Activated naive CD8-positive, alpha-beta T cell treated with anti-CD3 and anti-CD28 coated beads for 36 hours (primary cell): ENCODE results near the gene ANKLE1. TPM values are rescaled to one million over a fixed set of nuclear protein-coding genes. Genes with fewer than 3 reads are reported as not detected.
A peak's percentile ranks its signal among the peaks of the same experiment; 100 is the strongest.

ENCODE experiments used
- DNase-seq: peaks from one replicate; pipeline ENCODE4 v3.0.0; 2021
- H3K27ac Mint-ChIP-seq: one replicate; pipeline ENCODE4 v1.8.0; 2022; ENCODE audit warnings: mild to moderate bottlenecking, moderate library complexity, mixed read lengths
- H3K27me3 Mint-ChIP-seq: one replicate; pipeline ENCODE4 v1.8.0; 2022; ENCODE audit warnings: mild to moderate bottlenecking, mixed read lengths
- H3K36me3 Mint-ChIP-seq: one replicate; pipeline ENCODE4 v1.8.0; 2021; ENCODE audit warnings: mild to moderate bottlenecking, mixed read lengths
- H3K4me1 Mint-ChIP-seq: one replicate; pipeline ENCODE4 v1.8.0; 2021; ENCODE audit warnings: mixed read lengths
- H3K4me3 Mint-ChIP-seq: one replicate; pipeline ENCODE4 v1.8.0; 2022; ENCODE audit warnings: mild to moderate bottlenecking, moderate library complexity, mixed read lengths
- H3K9me3 Mint-ChIP-seq: one replicate; pipeline ENCODE4 v1.8.0; 2022; ENCODE audit warnings: mixed read lengths
- total RNA-seq, 2 experiments: library from RNA; stranded (reverse); gene quantifications; one replicate each; pipeline ENCODE4 v1.2.3, GENCODE V29; 2021

The ANKLE1 gene
- total RNA-seq, 2 experiments from 2014 or later = 22.9 to 23.2 TPM

DNA sequence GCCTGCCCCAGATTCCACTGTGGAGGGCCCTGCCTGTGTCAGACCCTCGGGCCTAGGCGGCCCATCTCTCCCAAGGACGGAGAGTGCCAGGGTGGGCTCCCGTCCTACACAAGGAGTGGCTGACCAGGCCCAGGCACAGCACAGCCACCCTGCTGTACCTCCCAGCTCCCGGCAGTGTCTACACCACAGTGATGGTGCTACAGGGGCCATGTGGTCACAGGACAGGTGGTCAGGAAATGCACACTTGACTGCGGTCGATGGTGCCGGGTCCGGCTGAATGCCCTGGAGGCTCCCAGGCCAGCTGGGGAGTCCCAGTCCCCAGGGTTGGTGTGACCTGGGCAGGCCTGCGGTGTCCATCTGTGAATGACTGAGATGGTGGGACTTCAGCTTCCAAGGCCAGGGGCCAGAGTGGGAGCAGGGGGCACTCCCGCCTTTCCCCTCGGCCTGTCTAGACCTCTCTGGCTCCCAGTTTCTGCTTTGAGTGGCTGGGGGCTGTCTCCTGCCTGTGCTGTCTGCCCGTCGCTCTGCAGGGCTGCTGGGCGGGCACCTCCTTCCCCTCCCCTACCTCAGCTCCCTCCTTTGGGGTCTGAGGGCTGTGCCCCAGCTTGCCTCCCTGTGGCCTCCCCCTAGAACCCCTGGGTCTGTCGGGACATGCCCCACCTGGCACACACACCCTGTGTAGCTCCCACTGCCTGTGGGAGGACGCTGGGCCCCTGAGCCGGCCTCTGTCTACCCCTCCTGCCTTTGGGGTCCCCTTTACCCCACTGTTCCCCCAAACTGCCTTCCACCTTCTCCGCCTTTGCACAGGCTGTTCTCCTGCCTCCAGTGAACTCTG is 40.2 kb downstream of the ANKLE1 start:
- no peak for DNase-seq
- H3K4me1 Mint-ChIP-seq = peaks cover 4% of the 10 kb centered on the region
- peaks cover 3% of the 10 kb centered on the region for H3K36me3 Mint-ChIP-seq
- H3K27ac Mint-ChIP-seq = peak overlapping the region; percentile 23
- H3K9me3 Mint-ChIP-seq = no peaks in the 10 kb centered on the region
- H3K27me3 Mint-ChIP-seq = no peaks in the 10 kb centered on the region
- no peak overlapping the region for H3K4me3 Mint-ChIP-seq

DNA sequence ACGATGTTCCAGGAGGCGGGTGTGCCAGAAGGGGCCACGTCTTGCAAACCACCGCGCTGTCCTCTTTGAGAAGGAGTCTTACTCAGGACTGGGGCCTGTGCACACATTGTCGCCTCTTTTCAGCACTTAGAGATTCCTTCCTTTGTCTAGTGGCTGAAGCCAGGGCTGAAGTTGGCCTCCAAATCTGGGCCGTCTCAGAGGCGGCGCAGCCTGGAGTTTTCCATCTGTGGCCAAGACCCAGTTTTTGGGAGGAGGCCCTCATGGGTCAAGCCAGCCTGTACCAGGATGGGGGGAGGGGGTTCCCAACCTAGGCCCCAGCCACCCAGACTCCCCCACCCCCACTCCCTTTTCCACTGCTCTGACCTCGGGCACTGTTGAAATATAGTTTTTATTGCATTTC is 41.2 kb downstream of the ANKLE1 start:
- Mint-ChIP-seq H3K27me3 (no peaks in the 10 kb centered on the region), H3K4me3 (peak overlapping the region; percentile 29), H3K36me3 (peaks cover 3% of the 10 kb centered on the region), H3K27ac (no peak overlapping the region), H3K9me3 (no peaks in the 10 kb centered on the region), H3K4me1 (peaks cover 4% of the 10 kb centered on the region)
- no peak for DNase-seq

DNA sequence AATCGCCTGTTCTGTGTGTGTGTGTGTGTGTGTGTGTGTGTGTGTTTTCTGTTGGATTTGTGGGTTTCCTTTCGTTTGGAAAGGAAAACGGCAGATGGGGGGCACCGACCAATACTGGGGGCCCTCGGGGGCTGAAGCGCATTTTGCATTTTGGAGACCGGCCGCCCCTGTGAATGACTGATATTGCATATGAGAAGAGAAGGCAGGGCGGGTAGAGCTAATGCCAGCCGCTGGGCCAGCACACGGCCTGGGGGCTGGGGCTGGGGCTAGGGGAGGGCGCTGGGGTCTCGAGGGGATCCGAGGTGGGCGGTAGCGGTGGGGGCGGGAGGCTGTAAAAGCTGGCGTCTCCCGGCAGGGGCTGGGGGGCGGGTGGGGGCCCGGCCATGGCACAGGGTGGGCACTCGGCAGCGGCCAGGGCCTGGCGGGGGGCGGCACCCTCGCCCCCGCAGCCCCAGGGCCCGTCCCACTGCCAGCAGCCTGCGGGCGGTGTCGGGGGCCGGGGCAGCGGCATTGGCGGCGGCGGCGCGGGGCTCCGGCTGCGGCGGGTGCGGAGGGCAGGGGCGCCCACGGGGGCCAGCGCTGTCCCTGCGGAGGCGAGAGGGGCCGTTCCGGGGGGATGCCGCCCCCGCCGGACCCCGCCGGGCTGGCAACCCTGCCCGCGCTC is 41.7 kb downstream of the ANKLE1 start:
- Mint-ChIP-seq H3K36me3 (peaks cover 3% of the 10 kb centered on the region), H3K4me1 (peaks cover 4% of the 10 kb centered on the region), H3K9me3 (no peaks in the 10 kb centered on the region), H3K4me3 (peak overlapping the region; percentile 47), H3K27ac (no peak overlapping the region), H3K27me3 (no peaks in the 10 kb centered on the region)
- no peak for DNase-seq

DNA sequence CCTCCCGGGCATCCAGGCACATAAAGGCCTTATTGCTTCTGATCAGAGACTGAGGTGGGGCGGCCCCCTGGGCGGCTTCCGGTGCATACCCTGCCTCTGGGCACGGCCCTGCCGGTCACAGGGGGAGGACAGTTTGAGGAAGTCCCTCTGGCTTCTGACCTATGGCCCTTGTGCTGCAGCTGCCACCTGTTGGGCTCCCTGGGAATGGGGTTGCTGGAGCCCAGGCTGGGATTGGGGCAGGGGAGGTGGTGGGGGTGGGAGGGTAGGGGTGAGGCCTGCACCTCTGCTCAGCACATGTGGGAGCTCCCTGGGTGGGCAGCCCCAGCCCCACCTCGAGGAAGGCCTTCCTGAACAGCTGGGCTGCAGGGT is 42.2 kb downstream of the ANKLE1 start:
- H3K36me3 Mint-ChIP-seq = peaks cover 3% of the 10 kb centered on the region
- H3K27me3 Mint-ChIP-seq = no peaks in the 10 kb centered on the region
- no peaks in the 10 kb centered on the region for H3K9me3 Mint-ChIP-seq
- H3K4me1 Mint-ChIP-seq = peaks cover 4% of the 10 kb centered on the region
- no peak overlapping the region for H3K27ac Mint-ChIP-seq
- peak; percentile 42 for DNase-seq
- H3K4me3 Mint-ChIP-seq = no peak overlapping the region

DNA sequence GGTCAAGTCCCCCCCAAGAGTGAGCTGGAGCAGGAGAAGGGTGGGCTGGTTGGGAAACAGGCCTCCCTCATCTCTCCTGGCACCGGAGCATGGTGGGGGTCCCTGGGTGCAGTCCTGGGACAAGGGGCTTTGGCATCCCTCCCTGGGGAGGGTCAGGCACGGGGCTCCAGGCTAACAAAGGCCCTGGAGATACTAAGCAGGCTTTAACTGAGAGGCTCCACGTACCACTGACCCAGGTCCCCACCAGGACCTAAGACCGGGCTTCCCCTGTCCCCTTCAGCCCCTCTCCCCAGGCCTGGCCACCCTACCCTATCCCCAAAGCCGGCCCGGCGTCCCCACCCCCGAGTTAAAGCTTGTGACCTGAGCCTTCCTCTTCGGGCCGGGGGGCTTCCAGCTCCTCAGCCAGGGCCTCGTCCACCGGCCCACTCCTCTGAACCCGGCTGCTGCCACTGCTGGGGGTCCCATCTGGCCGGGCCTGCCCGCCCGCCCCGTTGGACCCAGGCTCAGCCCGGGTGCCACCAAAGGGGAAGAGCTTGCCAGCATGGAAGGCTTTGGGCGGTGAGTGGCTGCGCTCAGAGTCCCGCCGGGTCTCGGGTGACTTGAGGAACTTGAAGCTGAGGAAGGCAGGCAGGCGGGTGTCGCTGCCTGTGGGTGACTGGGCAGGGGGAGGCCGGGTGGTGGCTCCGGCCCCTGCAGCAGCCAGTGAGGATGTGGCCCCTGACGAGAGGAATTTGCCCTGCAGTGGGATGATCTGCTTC is 42.8 kb downstream of the ANKLE1 start:
- Mint-ChIP-seq H3K36me3 (peaks cover 3% of the 10 kb centered on the region), H3K27me3 (no peaks in the 10 kb centered on the region), H3K27ac (no peak overlapping the region), H3K4me3 (no peak overlapping the region), H3K4me1 (peaks cover 4% of the 10 kb centered on the region), H3K9me3 (no peaks in the 10 kb centered on the region)
- no peak for DNase-seq

DNA sequence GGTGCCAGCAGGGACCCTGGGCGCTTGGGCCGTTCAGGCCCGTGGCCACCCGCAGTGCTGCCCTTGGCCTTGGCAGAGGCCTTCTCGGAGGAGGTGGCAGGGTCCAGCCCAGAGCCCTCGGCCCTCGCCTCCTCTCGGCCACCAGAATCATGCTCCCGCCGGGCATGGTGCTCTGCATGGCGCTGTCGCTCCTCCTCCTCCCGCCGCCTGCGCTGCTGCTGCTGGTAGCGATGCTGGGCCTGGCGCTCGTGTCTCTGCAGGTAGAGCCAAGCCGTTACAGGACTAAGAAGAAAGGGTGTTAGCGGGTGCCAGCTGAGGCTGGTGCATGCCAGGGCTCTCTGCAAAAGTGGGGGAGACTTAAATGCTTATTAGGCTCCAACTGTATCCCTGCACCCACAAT is 43.4 kb downstream of the ANKLE1 start:
- H3K9me3 Mint-ChIP-seq = no peaks in the 10 kb centered on the region
- no peaks in the 10 kb centered on the region for H3K27me3 Mint-ChIP-seq
- DNase-seq = no peak
- peaks cover 3% of the 10 kb centered on the region for H3K36me3 Mint-ChIP-seq
- H3K4me3 Mint-ChIP-seq = no peak overlapping the region
- H3K27ac Mint-ChIP-seq = no peak overlapping the region
- H3K4me1 Mint-ChIP-seq = peaks cover 4% of the 10 kb centered on the region

DNA sequence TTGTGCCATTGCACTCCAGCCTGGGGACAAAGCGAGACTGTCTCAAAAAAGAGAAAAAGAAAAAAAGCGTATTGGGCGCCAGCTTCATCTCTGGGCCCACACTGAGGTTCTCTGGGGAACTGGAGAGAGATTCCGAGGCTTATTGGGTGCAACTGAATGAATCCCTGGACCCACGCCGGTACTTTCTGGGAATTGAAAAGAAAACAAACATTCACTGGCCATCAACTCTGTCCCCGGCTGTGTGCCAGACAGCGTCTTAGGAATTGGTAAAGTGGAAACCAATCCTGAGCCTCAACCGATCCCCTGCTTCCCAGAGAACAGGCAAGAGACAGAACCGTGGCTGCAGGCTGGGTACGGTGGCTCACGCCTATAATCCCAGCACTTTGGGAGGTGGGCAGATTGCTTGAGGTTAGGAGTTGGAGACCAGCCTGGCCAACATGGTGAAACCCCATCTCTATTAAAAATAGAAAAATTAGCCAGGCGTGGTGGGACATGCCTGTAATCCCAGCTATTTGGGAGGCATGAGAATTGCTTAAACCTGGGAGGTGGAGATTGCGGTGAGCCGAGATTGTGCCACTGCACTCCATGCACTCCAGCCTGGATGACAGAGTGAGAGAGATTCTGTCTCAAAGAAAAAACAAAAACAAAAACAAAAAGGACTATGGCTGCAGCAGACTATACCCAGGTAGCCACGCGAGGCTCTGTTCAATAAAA is 44.3 kb downstream of the ANKLE1 start:
- DNase-seq = no peak
- H3K36me3 Mint-ChIP-seq = peaks cover 3% of the 10 kb centered on the region
- no peaks in the 10 kb centered on the region for H3K27me3 Mint-ChIP-seq
- H3K27ac Mint-ChIP-seq = no peak overlapping the region
- H3K9me3 Mint-ChIP-seq = no peaks in the 10 kb centered on the region
- H3K4me3 Mint-ChIP-seq = no peak overlapping the region
- peaks cover 7% of the 10 kb centered on the region for H3K4me1 Mint-ChIP-seq

DNA sequence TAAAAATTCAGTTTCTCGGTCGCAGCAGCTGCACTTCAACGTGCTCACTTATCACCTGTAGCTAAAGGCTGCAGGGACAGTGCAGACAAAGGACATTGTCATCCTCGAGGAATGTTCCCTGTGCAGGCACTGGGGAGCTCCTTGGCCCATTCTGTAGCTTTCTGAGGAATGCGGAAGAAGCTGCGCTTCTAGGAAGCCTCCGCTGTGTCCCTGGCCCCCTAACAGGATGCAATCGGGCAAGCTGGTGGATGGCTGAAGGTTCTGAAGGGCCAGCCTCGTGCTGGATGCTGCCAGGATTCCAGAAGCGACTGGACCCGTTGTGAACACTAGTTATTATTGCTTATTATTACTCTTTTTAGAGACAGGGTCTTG is 44.9 kb downstream of the ANKLE1 start:
- peaks cover 7% of the 10 kb centered on the region for H3K4me1 Mint-ChIP-seq
- H3K27me3 Mint-ChIP-seq = no peaks in the 10 kb centered on the region
- no peak for DNase-seq
- H3K9me3 Mint-ChIP-seq = no peaks in the 10 kb centered on the region
- H3K4me3 Mint-ChIP-seq = no peak overlapping the region
- peaks cover 3% of the 10 kb centered on the region for H3K36me3 Mint-ChIP-seq
- no peak overlapping the region for H3K27ac Mint-ChIP-seq

DNA sequence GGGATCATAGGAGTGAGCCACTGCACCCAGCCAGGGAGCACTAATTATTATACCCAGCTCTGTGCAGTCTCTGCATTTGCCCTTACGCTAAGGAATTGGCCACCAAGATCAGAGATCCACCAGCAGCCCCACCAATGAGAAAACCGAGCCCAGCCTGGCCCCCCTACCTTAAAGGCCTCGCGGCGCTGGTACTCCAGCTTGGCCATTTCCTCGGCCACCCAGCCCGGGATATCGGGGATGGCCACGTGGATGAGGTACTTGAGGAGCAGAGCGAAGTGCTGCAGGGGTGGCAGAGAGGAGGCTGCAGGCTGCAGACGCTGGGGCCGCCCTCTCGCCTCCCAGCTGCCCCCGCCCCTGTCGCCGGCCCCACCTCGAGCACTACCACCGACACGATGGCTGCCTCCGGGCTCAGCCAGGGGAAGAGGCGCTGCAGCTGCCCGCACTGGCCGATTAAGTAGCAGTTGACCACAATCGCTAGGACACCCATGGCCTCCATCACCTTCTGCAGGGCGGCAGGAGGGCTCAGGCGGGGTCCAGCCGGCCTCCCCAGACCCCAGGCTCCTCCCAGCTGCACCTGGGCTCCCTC is 45.5 kb downstream of the ANKLE1 start:
- Mint-ChIP-seq H3K4me1 (peaks cover 7% of the 10 kb centered on the region), H3K27me3 (no peaks in the 10 kb centered on the region), H3K27ac (no peak overlapping the region), H3K9me3 (no peaks in the 10 kb centered on the region), H3K36me3 (peaks cover 3% of the 10 kb centered on the region), H3K4me3 (no peak overlapping the region)
- DNase-seq = no peak

DNA sequence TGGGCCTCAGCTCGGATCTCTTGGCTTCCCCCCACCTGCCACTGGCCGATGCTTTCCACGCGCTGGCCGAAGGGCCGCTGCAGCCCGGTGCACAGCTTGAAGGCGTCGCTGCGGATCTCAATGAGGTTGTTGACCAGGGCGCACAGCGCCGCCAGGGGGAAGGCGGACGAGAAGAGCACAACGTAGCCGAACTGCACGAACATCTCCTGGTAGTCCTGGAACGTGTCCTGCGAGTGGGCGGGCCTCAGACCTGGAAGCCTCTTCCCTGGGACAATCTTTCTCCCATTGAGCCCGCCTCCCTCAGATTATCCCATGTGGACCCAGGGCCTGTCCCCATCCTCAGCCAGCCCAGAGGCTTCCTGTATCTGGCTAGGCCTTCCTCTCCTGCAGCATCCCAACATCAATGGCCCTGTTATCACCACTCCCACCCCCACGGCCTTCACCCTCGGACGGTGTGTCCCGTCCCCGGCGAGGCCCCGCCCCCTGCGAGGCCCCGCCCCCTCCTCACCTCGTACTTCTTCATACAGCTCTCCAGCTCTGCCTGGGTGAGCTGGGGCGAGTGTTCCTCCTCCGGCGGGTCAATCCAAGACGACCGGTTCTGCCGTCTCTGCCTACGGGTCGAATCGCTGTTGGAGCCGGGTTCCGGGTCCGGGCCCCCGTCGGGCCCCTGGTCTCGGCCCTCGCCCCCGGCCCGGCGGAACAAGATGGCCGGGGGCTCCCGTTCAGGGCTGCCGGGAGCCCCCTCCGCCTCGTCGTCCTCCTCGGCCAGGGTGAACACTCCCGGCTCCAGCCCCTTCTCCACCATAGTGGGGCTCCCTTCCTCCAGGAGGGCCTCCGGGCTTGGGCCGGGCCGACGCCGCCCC is 46.2 kb downstream of the ANKLE1 start:
- H3K4me3 Mint-ChIP-seq = peak overlapping the region; percentile 63
- peaks cover 5% of the 10 kb centered on the region for H3K4me1 Mint-ChIP-seq
- no peaks in the 10 kb centered on the region for H3K27me3 Mint-ChIP-seq
- DNase-seq = peak; percentile 38
- no peak overlapping the region for H3K27ac Mint-ChIP-seq
- H3K9me3 Mint-ChIP-seq = no peaks in the 10 kb centered on the region
- no peaks in the 10 kb centered on the region for H3K36me3 Mint-ChIP-seq

DNA sequence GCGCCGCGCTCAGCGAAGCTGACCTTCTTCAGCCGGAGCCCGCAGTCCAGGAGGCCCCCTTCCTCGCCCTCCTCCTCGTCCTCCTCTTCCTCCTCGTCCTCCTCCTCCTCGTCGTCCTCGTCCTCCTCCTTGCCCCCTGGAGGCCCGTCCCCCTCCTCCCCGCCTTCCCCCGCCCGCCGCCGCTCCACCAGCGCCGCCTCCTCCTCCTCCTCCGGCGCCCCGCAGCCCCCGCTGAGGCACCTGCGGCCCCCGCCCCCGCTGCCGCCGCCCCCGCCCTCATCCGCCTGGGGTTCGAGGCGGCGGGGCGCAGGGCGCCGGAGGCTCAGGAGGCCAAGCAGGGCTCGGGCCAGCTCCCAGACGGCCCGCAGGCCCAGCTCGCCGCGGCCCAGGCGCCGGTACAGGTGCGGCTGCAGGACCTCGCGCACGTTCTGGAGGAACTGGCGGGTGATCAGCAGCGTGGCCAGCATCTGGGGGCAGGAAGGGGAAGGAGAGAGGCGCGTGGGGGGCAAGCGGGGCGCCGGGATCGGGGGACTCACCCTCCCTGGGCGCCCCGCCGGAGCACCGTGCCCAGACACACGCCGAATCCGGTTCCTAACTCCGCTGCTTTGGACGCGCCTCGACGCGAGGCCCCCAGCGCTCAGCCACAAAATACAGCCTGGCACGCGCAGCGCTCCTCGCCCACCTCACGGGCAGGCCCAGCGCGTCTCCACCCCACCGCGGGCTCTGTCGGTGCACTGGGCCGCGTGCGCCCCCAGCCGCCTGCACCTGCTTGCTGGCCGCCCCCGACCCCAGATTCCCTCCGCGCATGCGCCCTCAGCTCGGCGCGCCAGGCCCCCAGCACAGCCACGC is 47.0 kb downstream of the ANKLE1 start:
- Mint-ChIP-seq H3K27ac (no peak overlapping the region), H3K9me3 (no peaks in the 10 kb centered on the region), H3K4me3 (peak overlapping the region; percentile 58), H3K27me3 (no peaks in the 10 kb centered on the region), H3K36me3 (no peaks in the 10 kb centered on the region), H3K4me1 (peaks cover 5% of the 10 kb centered on the region)
- peak; percentile 40 for DNase-seq

DNA sequence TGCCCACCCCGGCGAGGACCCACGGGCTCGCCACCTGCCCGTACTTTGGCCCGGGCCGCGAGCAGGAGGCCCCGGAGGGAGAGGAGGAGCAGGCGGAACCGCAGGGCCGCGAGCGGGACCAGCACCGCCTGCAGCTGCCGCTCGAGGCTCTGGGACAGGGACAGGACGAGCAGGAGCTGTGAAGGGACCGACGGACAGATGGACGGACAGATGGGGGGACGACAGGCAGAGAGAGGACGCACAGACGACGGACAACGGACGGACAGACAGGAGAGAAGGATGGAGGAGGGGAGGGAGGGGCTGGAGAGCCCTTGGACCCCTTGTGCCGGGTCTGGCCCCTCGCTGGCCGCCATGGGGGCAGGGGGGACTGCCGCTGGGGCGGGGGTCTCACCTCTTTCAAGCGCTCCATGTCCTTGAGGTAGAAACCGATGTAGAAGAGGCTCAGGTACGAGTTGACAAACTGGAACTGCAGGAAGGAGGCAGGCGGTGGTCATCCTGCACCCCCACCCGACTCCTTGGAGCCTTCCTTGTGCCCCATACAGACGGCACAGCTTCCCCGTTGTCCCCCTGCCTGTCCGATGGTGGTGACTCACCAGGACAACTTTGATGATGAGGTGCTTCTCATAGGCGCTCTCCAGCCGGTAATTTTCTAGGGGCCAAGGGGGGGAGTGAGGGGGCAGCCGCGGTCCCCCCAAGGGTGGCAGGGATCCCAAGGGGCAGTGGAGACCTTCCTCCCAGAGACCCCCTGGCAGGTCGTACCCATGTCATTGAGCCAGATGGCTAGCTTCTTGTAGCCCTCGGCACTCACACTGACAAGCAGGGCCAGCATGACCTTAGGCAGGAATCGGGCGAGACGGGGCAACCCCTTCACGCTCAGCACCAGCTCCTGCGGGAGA is 47.9 kb downstream of the ANKLE1 start:
- no peak for DNase-seq
- Mint-ChIP-seq H3K36me3 (no peaks in the 10 kb centered on the region), H3K9me3 (no peaks in the 10 kb centered on the region), H3K4me1 (peaks cover 8% of the 10 kb centered on the region), H3K27ac (no peak overlapping the region), H3K27me3 (no peaks in the 10 kb centered on the region), H3K4me3 (no peak overlapping the region)
